Measurements from ENCODE around the gene FBXO40. TPM values are rescaled to one million over a fixed set of nuclear protein-coding genes. Genes with fewer than 3 reads are reported as not detected.

Gene FBXO40
- total RNA-seq, 6 experiments from 2014 or later = not detected

DNA sequence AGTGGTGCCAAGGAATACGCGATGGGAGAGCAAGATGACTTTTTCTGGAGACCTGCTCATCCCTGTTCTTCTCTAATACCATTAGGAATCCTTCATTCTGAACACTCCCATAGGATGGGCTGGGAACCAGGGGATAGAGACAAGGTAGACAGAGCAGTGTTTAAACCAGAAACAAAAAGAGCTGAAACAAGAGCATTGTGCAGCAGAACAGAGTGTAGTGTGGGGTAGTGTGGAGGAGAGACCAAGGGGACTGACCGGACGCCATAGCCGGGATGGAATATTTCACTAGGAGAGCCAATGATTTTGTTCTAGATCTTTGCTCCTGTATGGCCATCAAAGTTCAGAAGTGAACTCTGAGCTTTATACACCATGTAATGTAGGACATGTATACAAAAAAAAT, 51.9 kb downstream of the FBXO40 start:
- H3K4me3 Mint-ChIP-seq = no peak overlapping the region
- H3K27me3 Mint-ChIP-seq (ENCODE audit: insufficient read depth) = no peaks in the 10 kb centered on the region; the same call in 1 of the 2 replicates
- TF ChIP-seq, protein P1, sequence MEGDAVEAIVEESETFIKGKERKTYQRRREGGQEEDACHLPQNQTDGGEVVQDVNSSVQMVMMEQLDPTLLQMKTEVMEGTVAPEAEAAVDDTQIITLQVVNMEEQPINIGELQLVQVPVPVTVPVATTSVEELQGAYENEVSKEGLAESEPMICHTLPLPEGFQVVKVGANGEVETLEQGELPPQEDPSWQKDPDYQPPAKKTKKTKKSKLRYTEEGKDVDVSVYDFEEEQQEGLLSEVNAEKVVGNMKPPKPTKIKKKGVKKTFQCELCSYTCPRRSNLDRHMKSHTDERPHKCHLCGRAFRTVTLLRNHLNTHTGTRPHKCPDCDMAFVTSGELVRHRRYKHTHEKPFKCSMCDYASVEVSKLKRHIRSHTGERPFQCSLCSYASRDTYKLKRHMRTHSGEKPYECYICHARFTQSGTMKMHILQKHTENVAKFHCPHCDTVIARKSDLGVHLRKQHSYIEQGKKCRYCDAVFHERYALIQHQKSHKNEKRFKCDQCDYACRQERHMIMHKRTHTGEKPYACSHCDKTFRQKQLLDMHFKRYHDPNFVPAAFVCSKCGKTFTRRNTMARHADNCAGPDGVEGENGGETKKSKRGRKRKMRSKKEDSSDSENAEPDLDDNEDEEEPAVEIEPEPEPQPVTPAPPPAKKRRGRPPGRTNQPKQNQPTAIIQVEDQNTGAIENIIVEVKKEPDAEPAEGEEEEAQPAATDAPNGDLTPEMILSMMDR (IDR thresholded peaks at IDR 0.05) = no peak
- H3K36me3 Mint-ChIP-seq (ENCODE audit: low read depth) = no peaks in the 10 kb centered on the region
- H3K27ac Mint-ChIP-seq = no peak overlapping the region
- no peak for DNase-seq
- no peaks in the 10 kb centered on the region for H3K9me3 Mint-ChIP-seq
- no peaks in the 10 kb centered on the region for H3K4me1 Mint-ChIP-seq (ENCODE audit: low read depth)

DNA sequence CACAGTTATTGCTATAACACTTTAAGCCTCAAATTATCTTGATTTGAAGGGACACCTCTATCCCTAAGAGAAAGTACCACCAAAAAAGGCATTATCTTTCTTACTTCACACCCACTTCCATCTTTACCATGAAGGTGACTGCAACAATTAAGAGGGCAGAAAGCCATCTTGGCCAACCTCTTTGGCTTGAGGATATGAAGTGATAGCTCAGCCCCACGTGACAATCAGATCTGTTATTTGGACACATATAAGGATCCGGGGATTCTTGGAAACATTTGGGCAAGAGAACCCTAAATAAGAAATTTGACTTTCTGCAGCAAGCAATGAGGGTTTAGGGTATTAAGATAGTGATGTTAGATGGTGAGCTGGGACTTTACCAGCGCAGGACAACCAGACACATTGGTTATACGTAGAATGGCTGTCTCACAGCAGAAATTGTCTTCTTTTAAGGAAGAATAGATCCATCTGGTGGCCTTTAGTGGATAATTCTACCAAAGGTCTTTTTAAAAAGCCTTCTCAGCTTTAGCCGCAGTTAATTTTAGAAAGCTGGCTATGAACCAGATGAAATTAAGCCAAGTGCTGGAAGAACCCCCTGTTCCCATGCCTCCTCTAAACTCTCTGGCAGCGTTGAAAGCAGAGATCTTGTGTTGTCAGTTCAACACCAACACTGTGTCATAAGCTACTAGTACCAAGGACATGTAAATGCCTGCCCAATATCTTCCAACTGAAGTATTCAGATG, 55.2 kb downstream of the FBXO40 start:
- Mint-ChIP-seq H3K36me3 (ENCODE audit: low read depth) (no peaks in the 10 kb centered on the region), H3K4me3 (no peak overlapping the region), H3K4me1 (ENCODE audit: low read depth) (peaks cover 6% of the 10 kb centered on the region), H3K27ac (no peak overlapping the region), H3K9me3 (no peaks in the 10 kb centered on the region), H3K27me3 (ENCODE audit: insufficient read depth) (no peaks in the 10 kb centered on the region)
- no peak for DNase-seq
- TF ChIP-seq, protein P1 (IDR thresholded peaks at IDR 0.05) = no peak

DNA sequence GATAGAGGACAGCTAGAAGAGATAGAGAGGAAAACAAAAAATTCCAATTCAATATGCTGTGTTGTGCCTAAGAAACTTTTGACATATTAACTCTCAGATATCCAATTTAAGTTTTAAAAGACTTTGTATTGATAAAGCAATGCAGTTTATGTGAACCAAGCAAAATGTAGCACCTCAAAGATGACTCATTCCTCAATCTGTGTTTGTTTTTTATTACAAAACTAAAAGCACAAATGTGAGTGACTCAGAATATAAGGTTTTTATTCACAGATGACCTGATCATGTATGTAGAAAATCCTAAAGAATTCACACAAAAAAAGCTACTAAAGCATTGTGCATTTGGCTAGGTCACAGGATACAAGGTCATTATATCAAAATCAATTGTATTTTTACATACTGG, 56.5 kb downstream of the FBXO40 start:
- Mint-ChIP-seq H3K9me3 (no peaks in the 10 kb centered on the region), H3K36me3 (ENCODE audit: low read depth) (no peaks in the 10 kb centered on the region), H3K4me1 (ENCODE audit: low read depth) (peaks cover 6% of the 10 kb centered on the region), H3K27ac (no peak overlapping the region), H3K27me3 (ENCODE audit: insufficient read depth) (no peaks in the 10 kb centered on the region), H3K4me3 (no peak overlapping the region)
- DNase-seq = no peak
- TF ChIP-seq, protein P1 (IDR thresholded peaks at IDR 0.05) = no peak

DNA sequence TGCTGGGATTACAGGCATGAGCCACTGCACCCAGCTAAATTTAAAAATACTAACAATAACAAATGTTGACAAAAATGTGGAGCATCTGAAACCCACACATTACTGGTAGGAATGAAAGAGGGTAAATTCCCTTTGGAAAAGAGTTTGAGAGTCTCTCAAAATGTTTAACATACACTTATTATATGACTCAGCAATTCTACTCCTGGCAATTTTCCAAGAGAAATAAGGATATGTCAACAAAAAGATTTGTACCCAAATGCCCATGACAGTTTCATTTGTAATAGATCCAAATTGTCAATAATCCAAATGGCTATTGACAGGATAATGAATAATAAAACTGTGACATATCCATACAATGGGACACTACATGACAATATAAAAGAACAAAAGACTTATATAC, 58.5 kb downstream of the FBXO40 start:
- H3K9me3 Mint-ChIP-seq = no peaks in the 10 kb centered on the region
- H3K27ac Mint-ChIP-seq = no peak overlapping the region
- H3K36me3 Mint-ChIP-seq (ENCODE audit: low read depth) = no peaks in the 10 kb centered on the region
- DNase-seq = no peak
- peaks cover 6% of the 10 kb centered on the region for H3K4me1 Mint-ChIP-seq (ENCODE audit: low read depth)
- no peak overlapping the region for H3K4me3 Mint-ChIP-seq
- TF ChIP-seq, protein P1 (IDR thresholded peaks at IDR 0.05) = no peak
- no peaks in the 10 kb centered on the region for H3K27me3 Mint-ChIP-seq (ENCODE audit: insufficient read depth)

DNA sequence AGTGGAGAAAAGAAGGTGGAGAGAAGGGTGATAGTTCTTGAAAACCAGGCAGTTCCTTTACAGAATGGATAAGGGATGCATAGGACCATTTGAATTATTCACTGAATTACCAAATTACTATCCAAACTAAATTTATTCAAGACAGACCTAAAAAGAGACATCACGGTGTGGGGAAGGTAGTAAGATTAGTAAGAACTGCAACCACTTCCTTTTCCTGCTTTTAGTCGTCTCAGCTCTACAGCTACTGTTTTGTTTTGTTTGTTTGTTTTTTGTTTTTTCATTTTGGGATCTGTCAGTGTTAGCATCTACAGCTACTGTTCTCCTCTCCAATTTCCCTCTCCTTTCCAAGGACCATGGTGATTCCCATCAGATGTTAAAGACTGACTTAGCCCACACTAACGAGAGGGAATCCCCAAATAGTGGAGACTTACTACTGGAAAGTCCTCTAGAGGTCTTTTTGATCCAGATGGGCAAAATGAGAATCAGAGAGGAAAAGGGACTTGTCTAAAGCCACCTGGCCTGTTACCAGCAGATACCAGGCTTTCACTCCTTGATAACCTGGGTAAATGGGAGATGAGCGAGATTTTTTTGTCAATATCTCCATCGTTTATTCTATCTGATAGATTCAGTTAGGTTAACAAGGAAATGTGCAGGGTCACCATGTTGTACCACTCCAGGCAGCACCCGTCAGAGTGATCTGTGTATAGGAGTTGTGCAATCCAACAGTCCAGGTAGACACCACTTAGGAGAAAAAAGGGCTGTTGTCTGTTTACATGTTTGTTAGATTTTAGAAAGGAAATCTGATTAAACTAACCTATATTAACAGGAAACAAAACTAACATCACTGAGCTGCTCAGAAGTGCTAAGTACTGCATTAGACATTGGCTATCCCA, 61.6 kb downstream of the FBXO40 start:
- H3K27ac Mint-ChIP-seq = no peak overlapping the region
- H3K36me3 Mint-ChIP-seq (ENCODE audit: low read depth) = no peaks in the 10 kb centered on the region
- H3K9me3 Mint-ChIP-seq = no peaks in the 10 kb centered on the region
- TF ChIP-seq, protein P1 (IDR thresholded peaks at IDR 0.05) = no peak
- no peak for DNase-seq
- H3K4me3 Mint-ChIP-seq = no peak overlapping the region
- no peaks in the 10 kb centered on the region; the same call in 1 of the 2 replicates for H3K27me3 Mint-ChIP-seq (ENCODE audit: insufficient read depth)
- H3K4me1 Mint-ChIP-seq (ENCODE audit: low read depth) = peaks cover 6% of the 10 kb centered on the region
